Tibial nerve (tissue), 4 donors: ENCODE results near the gene TRAPPC4. TPM values are rescaled to one million over a fixed set of nuclear protein-coding genes. Genes with fewer than 3 reads are reported as not detected.

Experiments used
- DNase-seq, 2 donors: peaks; one replicate each; pipeline ENCODE4 v3.0.0-alpha.2; 2019; ENCODE audit warnings: low spot score in 2 of 2
- H3K27ac ChIP-seq, 4 donors: fragments of 200-600 bp; sonication (generic) in 3 of 4; one replicate each; pipeline ENCODE4 v1.5.1; 2017 to 2019; ENCODE audit warnings: mild to moderate bottlenecking in 1 of 4
- H3K27me3 ChIP-seq, 2 donors: fragments of 200-600 bp; sonication (generic) in 1 of 2; one replicate each; pipeline versions ENCODE4 v1.5.1 to v1.6.0; 2017 to 2019
- H3K36me3 ChIP-seq, 3 donors: fragments of 200-600 bp; sonication (generic); one replicate each; pipeline ENCODE4 v1.5.1; 2018 to 2019
- H3K4me1 ChIP-seq, 4 donors: fragments of 200-600 bp; sonication (generic) in 3 of 4; one replicate each; pipeline ENCODE4 v1.5.1; 2017 to 2019
- H3K4me3 ChIP-seq, 4 donors: fragments of 200-600 bp; sonication (generic) in 3 of 4; one replicate each; pipeline ENCODE4 v1.5.1; 2017 to 2019; ENCODE audit warnings: mild to moderate bottlenecking in 1 of 4, moderate library complexity in 1 of 4
- H3K9me3 ChIP-seq, 4 donors: fragments of 200-600 bp; sonication (generic) in 3 of 4; one replicate each; pipeline ENCODE4 v1.5.1; 2017 to 2019
- EP300 ChIP-seq, 2 donors: sonication (generic); formaldehyde crosslinking; IDR thresholded peaks; one replicate each; pipeline ENCODE4 v1.6.1; 2017; ENCODE audit warnings: antibody characterized with exemption in 2 of 2, mild to moderate bottlenecking in 1 of 2
- POLR2A ChIP-seq, 2 donors: fragments of 450-650 bp; IDR thresholded peaks; one replicate each; pipeline ENCODE4 v1.6.1; 2017; ENCODE audit warnings: antibody characterized with exemption in 2 of 2, mild to moderate bottlenecking in 2 of 2, moderate library complexity in 2 of 2
- WGBS, 2 donors: methylation state at CpG; one replicate each; pipeline ENCODE4 v1.1.5; 2018; 5-methylcytosine and 5-hydroxymethylcytosine counted together
- total RNA-seq, 4 donors: library from RNA; depleted of rRNA; stranded (reverse); fragments of >200 nt; gene quantifications; one replicate each; pipeline ENCODE4 v1.1.0, GENCODE V29; 2016
- TF ChIP-seq, protein P1 (sequence below), 5 experiments: fragments of 200-600 bp in 3 of 5; fragments of 450-650 bp in 2 of 5; sonication (generic) in 3 of 5; IDR thresholded peaks; one replicate each; pipeline ENCODE4 v1.5.1; 2016 to 2019; ENCODE audit warnings: antibody characterized with exemption in 5 of 5, mild to moderate bottlenecking in 3 of 5, moderate library complexity in 2 of 5

TRAPPC4 gene
- total RNA-seq, 4 donors from 2014 or later = 64.7 to 92.0 (median 81.8) TPM

GRCh38 chr11:119025541-119025940 lies 7.0 kb downstream of the TRAPPC4 start:
- Histone ChIP-seq H3K4me1 (peaks cover 0 to 61% (median 25%) of the 10 kb centered on the region in 4 donors), H3K27me3 (no peaks in the 10 kb centered on the region), H3K36me3 (peaks cover 0 to 66% (median 8%) of the 10 kb centered on the region in 3 donors), H3K4me3 (no peak overlapping the region), H3K27ac (peak overlapping the region in 3 of 4 donors; percentile 25 to 44 (median 38)), H3K9me3 (no peaks in the 10 kb centered on the region)
- no peak for DNase-seq
- 84 to 85% methylated on average over 5 of the region's 5 CpGs for WGBS, 2 donors
- TF ChIP-seq POLR2A (IDR thresholded peaks at IDR 0.05) = no peak
- TF ChIP-seq, protein P1, sequence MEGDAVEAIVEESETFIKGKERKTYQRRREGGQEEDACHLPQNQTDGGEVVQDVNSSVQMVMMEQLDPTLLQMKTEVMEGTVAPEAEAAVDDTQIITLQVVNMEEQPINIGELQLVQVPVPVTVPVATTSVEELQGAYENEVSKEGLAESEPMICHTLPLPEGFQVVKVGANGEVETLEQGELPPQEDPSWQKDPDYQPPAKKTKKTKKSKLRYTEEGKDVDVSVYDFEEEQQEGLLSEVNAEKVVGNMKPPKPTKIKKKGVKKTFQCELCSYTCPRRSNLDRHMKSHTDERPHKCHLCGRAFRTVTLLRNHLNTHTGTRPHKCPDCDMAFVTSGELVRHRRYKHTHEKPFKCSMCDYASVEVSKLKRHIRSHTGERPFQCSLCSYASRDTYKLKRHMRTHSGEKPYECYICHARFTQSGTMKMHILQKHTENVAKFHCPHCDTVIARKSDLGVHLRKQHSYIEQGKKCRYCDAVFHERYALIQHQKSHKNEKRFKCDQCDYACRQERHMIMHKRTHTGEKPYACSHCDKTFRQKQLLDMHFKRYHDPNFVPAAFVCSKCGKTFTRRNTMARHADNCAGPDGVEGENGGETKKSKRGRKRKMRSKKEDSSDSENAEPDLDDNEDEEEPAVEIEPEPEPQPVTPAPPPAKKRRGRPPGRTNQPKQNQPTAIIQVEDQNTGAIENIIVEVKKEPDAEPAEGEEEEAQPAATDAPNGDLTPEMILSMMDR (IDR thresholded peaks at IDR 0.05) = no peak
- TF ChIP-seq EP300 (IDR thresholded peaks at IDR 0.05) = no peak

GRCh38 chr11:119025978-119026766 lies 7.6 kb downstream of the TRAPPC4 start:
- no peak overlapping the region for H3K4me3 ChIP-seq
- WGBS, 2 donors = 86 to 90% methylated on average over 13 to 15 of the region's 16 CpGs
- peak overlapping the region in 3 of 4 donors; percentile 7 to 38 (median 25) for H3K27ac ChIP-seq
- no peak for TF ChIP-seq POLR2A (IDR thresholded peaks at IDR 0.05)
- TF ChIP-seq, protein P1 (IDR thresholded peaks at IDR 0.05) = no peak
- TF ChIP-seq EP300 (IDR thresholded peaks at IDR 0.05) = no peak
- H3K4me1 ChIP-seq = peaks cover 0 to 58% (median 22%) of the 10 kb centered on the region in 4 donors
- no peaks in the 10 kb centered on the region for H3K9me3 ChIP-seq
- no peaks in the 10 kb centered on the region for H3K27me3 ChIP-seq
- DNase-seq = no peak
- H3K36me3 ChIP-seq = peaks cover 0 to 61% (median 8%) of the 10 kb centered on the region in 3 donors

GRCh38 chr11:119026970-119027369 lies 8.4 kb downstream of the TRAPPC4 start:
- Histone ChIP-seq H3K27ac (peak overlapping the region in 1 of 4 donors; percentile 94), H3K27me3 (no peaks in the 10 kb centered on the region), H3K4me1 (peaks cover 0 to 57% (median 21%) of the 10 kb centered on the region in 4 donors), H3K9me3 (no peaks in the 10 kb centered on the region), H3K36me3 (peaks cover 0 to 53% (median 6%) of the 10 kb centered on the region in 3 donors), H3K4me3 (no peak overlapping the region)
- WGBS, 2 donors = 90 to 94% methylated on average over 2 of the region's 2 CpGs
- no peak for DNase-seq
- no peak for TF ChIP-seq POLR2A (IDR thresholded peaks at IDR 0.05)
- TF ChIP-seq, protein P1 (IDR thresholded peaks at IDR 0.05) = no peak
- TF ChIP-seq EP300 (IDR thresholded peaks at IDR 0.05) = no peak

- H3K9me3 ChIP-seq = no peaks in the 10 kb centered on the region
- TF ChIP-seq, protein P1 (IDR thresholded peaks at IDR 0.05) = no peak
- TF ChIP-seq POLR2A (IDR thresholded peaks at IDR 0.05) = no peak
- peak overlapping the region in 1 of 4 donors; percentile 1 for H3K4me3 ChIP-seq
- DNase-seq = no peak
- peaks cover 0 to 45% (median 0%) of the 10 kb centered on the region in 3 donors for H3K36me3 ChIP-seq
- H3K27ac ChIP-seq = peak overlapping the region in 3 of 4 donors; percentile 89 to 96 (median 94)
- no peaks in the 10 kb centered on the region for H3K27me3 ChIP-seq
- peaks cover 0 to 57% (median 21%) of the 10 kb centered on the region in 4 donors for H3K4me1 ChIP-seq
- WGBS, 2 donors = 90 to 93% methylated on average over 9 of the region's 9 CpGs
Observed at GRCh38 chr11:119027561-119028345, 9.2 kb downstream of the TRAPPC4 start.
